Stimulated activated CD8-positive, alpha-beta memory T cell treated with anti-CD3 and anti-CD28 coated beads, Interleukin-7, amount 100 ng/mL, for 48 hours (primary cell): ENCODE results near the gene CLDN5.

ENCODE experiments used
- DNase-seq, 2 donors: peaks; one replicate each; pipeline ENCODE4 v3.0.0-alpha.2; 2020; ENCODE audit warnings: low read depth in 1 of 2; ENCODE audit errors: extremely low read depth in 1 of 2

Gene CLDN5

GRCh38 chr22:19488285-19488684 is 35.9 kb downstream of the CLDN5 start:
- no peak for DNase-seq

GRCh38 chr22:19483481-19484244 is 40.5 kb downstream of the CLDN5 start:
- DNase-seq: no peak

GRCh38 chr22:19482297-19482696 is 41.9 kb downstream of the CLDN5 start:
- no peak for DNase-seq

- no peak for DNase-seq
Measured at GRCh38 chr22:19480789-19481188, 43.4 kb downstream of the CLDN5 start.

GRCh38 chr22:19480173-19480568 is 44.0 kb downstream of the CLDN5 start:
- no peak for DNase-seq

- DNase-seq: peak; percentile 85 to 93
Measured at GRCh38 chr22:19479355-19480172, 44.6 kb downstream of the CLDN5 start, which contains the start of gene CDC45. Gene CDC45 (plus strand): TSS chr22:19479920. CDS start chr22:19479969, 49 bp downstream.

- peak; percentile 64 to 68 for DNase-seq
Measured at GRCh38 chr22:19478901-19479354, 45.3 kb downstream of the CLDN5 start, which contains the start of gene UFD1. Gene UFD1 (minus strand): TSS chr22:19479193. CDS start chr22:19479085, 108 bp downstream.

GRCh38 chr22:19478045-19478900 is 45.9 kb downstream of the CLDN5 start:
- no peak for DNase-seq

GRCh38 chr22:19477321-19478044 is 46.7 kb downstream of the CLDN5 start:
- no peak for DNase-seq

- DNase-seq: no peak
Measured at GRCh38 chr22:19476023-19476422, 48.2 kb downstream of the CLDN5 start.

- no peak for DNase-seq
Measured at GRCh38 chr22:19473578-19473977, 50.6 kb downstream of the CLDN5 start.
